HG03025 (cell line): ENCODE results near the gene FAM169A.
"Not testable (repeated sequence)": the region's sequence is repeated elsewhere in the genome, so short reads cannot be mapped to it uniquely, and the experiment has no call there.

Source experiments
- ATAC-seq: cut with Tn5 transposase; IDR thresholded peaks from one replicate; pipeline ENCODE4 v1.9.1; 2021; ENCODE audit warnings: mild to moderate bottlenecking, moderate library complexity; ENCODE audit not compliant: unreplicated experiment, low FRiP score

Gene FAM169A, protein sequence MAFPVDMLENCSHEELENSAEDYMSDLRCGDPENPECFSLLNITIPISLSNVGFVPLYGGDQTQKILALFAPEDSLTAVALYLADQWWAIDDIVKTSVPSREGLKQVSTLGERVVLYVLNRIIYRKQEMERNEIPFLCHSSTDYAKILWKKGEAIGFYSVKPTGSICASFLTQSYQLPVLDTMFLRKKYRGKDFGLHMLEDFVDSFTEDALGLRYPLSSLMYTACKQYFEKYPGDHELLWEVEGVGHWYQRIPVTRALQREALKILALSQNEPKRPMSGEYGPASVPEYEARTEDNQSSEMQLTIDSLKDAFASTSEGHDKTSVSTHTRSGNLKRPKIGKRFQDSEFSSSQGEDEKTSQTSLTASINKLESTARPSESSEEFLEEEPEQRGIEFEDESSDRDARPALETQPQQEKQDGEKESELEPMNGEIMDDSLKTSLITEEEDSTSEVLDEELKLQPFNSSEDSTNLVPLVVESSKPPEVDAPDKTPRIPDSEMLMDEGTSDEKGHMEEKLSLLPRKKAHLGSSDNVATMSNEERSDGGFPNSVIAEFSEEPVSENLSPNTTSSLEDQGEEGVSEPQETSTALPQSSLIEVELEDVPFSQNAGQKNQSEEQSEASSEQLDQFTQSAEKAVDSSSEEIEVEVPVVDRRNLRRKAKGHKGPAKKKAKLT

DNA sequence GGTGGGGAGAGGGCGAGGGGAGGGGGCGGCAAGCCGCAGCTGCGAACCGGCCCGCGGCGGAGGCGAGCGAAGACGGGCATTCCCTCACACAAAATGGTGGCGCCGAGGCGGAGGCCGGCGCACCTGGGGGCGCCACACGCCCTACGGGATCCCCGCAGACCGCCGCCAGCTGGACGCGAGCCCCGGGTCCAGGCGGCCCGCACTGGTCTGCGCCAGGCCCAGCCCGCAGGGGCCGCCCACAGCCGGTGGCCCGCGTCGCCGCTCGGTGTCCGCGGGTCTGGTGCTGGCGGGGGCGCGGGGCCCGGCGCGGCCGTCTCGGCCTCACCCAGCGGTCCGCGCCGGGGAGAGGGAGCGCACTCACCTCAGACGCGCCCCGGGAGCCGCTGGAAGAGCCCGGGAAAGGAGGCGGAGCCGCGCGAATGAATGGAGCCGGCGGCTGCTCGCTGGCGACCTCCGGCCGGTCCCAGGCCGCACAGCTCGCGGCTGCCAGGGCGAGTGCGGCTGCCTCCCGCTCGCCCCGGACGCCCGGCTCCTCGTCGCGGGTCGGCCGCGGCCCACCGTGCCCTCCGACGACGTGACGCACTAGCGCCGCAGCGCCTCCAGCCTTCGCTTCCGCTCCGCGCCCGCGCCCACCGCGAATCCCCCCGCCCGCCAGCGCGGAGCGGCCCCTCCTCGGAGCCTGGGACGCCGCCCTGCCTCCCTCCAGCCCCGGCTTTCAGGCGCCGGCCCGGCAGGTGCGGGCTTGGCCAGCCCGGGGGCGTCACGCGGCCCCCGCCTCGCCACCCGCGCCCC, at the start of gene FAM169A:
Gene FAM169A (minus strand): TSS at position 584 of the 792 bp plus-strand sequence. CDS start 24,711 bp downstream, outside the sequence.
- ATAC-seq: no peak

DNA sequence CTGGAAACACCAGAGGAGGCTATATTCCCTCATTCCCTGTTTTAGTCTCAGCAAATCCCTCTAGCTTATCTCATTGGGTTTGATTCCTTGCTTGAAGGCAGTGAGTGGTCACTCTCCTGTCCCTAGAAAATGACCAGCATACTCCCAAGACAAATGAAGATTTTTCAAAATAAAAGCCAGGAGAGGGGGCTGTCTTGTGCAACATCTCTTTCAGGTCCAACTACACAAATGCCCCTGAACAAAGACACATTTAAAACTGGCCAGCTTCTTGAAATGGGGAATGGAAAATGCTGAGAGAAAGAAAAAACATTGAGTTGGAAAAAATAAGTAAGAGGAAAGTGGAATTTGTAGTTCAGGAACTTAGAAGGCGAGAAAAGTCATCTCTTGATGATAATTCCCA, 49.3 kb upstream of the FAM169A start:
- ATAC-seq: no peak

DNA sequence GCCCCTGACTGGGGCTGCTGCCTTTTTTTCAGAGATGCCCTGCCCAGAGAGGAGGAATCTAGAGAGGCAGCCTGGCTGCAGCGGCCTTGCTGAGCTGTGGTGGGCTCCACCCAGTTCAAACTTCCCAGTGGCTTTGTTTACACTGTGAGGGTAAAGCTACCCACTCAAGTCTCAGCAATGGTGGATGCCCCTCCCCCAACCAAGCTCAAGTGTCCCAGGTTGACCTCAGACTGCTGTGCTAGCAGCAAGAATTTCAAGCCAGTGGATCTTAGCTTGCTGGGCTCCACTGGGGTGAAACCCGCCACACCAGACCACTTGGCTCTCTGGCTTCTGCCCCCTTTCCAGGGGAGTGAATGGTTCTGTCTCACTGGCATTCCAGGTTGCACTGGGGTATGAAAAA, 45.2 kb upstream of the FAM169A start:
- ATAC-seq: not testable (repeated sequence)

DNA sequence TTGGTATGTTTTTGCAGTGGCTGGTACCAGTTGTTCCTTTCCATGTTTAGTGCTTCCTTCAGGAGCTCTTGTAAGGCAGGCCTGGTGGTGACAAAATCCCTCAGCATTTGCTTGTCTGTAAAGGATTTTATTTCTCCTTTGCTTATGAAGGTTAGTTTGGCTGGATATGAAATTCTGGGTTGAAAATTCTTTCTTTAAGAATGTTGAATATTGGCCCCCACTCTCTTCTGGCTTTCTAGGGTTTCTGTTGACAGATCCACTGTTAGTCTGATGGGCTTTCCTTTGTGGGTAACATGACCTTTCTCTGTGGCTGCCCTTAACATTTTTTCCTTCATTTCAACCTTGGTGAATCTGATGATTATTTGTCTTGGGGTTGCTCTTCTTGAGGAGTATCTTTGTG, 43.7 kb upstream of the FAM169A start:
- ATAC-seq: not testable (repeated sequence)

DNA sequence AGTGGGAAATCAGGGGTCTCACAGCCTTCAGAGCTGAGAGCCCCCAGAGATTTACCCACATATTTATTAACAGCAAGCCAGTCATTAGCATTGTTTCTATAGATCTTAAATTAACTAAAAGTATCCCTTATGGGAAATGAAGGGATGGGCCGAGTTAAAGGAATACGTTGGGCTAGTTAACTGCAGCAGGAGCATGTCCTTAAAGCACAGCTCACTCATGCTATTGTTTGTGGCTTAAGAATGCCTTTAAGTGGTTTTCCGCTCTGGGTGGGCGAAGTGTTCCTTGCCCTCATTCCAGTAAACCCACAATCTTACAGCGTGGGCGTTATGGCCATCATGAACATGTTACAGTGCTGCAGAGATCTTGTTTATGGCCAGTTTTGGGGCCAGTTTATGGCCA, 42.0 kb upstream of the FAM169A start:
- not testable (repeated sequence) for ATAC-seq

DNA sequence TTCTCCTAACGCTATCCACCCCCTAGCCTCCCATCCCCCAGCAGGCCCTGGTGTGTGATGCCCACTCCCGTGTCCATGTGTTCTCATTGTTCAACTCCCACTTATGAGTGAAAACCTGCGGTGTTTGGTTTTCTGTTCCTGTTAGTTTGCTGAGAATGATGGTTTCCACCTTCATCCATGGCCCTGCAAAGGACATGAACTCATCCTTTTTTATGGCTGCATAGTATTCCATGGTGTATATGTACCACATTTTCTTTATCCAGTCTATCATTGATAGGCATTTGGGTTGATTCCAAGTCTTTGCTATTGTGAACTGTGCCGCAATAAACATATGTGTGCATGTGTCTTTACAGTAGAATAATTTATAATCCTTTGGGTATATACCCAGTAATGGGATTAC, 38.5 kb upstream of the FAM169A start:
- ATAC-seq: not testable (repeated sequence)

DNA sequence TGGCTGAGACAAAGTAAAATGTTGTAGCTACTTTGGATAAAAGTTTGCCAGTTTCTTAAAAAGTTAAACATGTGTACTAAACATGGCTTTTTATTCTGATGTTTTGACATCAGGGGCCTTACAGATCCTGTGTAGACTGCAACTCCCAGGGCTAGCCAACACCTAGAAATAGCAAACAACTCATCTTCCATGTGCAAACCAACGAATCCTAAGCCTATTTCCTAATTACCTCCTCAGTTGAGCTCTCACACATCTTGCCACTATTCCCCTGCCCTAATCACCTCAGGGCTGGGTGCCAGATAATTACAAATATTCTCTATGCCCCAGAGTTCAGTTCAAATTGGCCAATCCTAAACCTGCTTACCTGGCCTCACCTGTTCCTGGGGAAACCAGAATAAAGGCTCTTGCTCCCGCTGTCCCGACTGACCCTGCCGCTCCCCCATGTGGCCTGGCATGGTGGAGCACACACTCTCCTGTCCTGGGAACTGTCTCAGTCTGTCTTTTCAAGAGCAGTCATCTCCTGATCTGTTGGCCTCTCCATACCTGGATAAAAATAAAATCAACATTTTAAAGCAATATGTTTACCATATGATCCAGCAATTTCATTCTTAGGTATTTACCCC, 37.1 kb upstream of the FAM169A start:
- no peak for ATAC-seq

DNA sequence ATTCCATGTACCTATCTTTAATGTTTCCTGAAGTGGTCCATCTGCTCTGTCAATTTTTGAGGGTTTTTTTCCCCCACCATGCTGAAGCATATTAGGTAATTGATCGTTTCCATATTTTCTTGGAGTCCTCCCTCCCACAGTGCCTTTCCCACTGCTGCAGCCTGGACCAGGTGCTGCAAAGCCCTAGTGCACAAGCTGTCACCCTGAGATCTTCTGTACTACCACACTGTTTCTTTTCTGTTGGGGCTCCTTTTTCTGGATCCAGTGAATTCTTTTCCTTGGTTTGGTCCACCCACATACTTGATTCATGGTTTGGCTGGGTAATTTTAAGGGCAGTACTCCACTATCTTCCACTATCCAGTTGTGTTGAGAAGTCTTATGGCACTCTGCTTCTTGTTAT, 30.9 kb upstream of the FAM169A start:
- ATAC-seq: no peak

DNA sequence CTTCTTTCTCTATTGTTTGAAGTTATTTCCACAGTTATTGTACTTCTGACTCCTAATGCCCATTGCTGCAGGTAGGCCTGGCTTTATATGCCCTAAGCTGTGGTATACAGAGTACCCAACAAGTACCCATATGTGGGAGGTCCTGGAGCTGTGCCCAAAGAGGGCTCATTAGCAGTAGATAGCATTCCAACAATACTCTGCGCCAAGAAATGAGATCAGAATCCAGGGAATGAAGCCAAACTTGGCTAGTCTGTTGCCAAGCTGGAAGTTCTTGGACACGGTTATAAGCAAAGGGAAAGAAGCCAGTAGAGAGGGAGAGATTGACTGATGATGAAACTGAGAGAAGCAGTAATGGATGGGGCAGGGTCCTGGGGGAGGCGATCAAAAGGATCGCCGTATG, 29.7 kb upstream of the FAM169A start:
- no peak for ATAC-seq

DNA sequence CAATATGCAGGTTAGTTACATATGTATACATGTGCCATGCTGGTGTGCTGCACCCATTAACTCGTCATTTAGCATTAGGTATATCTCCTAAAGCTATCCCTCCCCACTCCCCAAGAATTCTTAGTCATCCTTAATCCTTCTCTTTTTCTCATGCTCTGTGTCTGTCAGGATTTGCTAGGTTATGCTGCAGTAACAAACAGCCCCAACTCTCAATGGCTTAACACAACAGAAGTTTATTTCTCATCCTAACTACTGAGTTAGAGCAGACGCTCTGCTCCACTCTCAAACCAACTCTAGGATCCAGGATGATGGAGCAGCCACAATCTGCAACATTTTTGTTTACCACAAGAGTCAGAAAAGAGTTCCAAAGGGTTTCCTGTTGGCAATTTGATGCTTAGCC, 28.2 kb upstream of the FAM169A start:
- no peak for ATAC-seq

DNA sequence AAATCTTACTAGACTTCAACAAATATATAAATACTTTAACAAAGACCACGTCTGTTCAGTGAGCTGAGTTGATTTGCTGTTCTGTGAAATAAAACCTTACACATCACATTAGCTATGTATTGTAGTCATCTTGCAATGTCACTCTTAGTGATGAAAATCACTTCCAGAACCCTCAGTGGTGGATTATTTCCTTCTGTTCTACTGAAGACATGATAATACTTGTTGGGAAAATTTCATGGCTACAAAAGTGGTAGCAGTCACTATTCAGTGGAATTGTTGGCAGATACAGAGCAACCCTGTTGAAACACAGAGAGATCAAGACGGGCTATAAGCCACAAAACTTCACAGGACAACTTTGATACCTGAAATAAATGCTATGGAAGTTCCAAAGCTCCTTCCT, 26.7 kb upstream of the FAM169A start:
- no peak for ATAC-seq

DNA sequence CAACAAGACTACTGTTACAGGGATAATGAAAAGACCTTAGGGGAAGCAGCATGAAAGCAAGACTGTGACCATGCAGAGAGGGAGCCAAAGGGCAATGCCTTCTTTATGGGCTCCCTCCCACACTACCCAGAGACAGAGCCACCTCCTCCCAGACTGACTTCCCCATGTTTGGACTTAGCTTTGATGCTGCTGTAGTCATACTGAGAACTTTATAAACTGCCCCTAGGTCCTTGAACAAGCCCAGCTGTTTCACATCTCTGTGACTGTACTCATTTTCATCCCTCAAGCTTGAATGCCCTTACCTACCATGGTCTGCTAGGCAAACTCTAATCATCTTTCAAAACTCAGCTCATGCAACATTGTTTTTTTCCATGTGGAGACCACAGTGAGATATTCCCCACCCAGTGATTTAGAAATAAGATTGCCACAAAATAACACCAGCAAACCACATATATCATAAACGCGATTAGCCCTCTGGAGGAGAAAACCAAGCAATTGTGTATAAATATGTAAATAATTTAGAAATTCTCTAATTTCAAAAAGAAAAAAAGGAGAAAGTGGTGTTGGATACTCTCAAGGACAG, 23.4 kb upstream of the FAM169A start:
- no peak for ATAC-seq

DNA sequence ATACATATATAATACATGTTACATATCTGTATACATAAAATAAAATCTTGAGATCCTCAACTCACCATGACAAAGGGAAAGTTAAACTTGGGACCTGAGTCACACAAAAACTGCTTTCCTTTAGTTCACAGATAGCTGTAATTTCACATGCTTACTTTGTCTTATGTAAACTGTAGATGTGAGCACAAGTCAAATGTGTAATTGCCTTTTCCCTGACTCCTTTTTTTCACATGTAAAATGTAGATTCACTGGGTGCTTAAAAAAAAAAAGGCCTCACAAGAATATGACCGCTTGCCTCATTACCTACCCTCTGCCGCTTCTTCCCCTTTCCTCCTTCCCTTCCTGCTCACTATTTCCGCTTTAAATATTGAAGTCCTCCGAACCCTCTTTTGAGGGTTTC, 21.9 kb upstream of the FAM169A start:
- no peak for ATAC-seq

DNA sequence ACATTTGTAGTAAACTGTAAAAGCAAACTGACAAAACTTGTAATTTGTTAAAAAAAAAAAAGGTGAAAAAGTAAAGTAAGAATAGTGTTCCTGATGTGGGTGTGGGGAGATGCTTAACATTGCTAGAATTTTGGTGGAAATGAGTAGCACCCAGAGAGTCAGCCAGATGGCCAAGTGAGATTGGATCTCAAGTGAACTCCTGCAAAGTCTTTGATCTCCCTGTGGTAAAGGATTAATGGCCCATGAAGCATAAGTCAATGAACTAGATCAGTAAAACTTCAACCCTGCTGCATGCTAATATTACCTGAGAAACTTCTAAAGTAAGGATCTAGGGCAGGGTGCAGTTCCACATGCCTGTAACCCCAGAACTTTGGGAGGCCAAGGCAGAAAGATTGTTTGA, 19.0 kb upstream of the FAM169A start:
- no peak for ATAC-seq

DNA sequence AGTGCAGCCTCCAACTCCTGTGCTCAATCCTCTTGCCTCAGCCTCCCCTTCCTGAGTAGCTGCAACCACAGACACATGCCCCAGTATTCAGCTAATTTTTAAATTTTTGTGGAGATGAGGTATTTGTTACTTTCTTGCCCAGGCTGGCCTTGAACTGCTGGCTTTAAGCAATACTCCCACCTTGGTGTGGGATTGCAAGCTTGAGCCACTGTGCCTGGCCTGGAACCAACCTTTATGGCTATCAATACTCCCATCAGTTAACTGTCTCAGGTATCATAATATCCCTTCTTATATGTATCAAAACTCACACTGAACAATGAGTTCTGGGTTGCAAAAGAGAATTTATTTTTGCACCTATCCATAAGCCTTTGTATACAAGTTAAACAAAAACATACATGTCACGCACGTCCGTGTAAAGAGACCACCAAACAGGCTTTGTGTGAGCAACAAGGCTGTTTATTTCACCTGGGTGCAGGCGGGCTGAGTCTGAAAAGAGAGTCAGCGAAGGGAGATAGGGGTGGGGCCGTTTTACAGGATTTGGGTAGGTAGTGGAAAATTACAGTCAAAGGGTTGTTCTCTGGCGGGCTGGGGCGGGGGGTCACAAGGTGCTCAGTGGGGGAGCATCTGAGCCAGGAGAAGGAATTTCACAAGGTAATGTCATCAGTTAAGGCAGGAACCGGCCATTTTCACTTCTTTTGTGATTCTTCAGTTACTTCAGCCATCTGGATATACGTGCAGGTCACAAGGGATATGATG, 16.4 kb upstream of the FAM169A start:
- not testable (repeated sequence) for ATAC-seq

DNA sequence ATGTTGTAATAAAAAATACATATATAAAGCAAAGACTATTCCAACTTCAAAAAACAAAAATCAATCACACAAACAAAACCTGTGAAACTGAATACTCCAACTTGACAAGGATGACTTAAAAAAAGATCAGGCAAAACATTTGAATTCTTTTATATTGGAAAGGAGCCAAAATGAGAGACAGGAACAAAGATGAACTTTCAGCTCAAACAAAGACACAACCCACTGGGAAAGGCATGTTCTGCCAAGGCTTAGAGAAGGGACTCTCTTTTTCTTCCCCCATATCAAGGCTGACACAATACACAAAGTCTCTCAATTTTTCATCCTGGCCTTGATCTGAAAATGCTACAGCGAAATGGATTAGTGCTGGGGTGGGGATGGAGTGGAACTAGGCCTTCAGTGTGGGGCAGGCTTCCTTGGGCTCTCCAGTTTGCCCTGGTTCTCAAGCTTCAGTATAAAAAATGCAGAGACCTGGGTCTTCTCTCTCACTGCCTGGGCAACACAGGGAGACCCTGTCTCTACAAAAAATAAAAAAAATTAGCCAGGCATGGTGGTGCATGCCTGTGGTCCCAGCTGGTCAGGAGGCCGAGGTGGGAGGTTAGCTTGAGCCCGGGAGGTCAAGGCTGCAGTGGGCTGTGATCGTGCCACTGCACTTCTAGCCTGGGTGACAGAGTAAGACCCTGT, 11.6 kb upstream of the FAM169A start:
- no peak for ATAC-seq

DNA sequence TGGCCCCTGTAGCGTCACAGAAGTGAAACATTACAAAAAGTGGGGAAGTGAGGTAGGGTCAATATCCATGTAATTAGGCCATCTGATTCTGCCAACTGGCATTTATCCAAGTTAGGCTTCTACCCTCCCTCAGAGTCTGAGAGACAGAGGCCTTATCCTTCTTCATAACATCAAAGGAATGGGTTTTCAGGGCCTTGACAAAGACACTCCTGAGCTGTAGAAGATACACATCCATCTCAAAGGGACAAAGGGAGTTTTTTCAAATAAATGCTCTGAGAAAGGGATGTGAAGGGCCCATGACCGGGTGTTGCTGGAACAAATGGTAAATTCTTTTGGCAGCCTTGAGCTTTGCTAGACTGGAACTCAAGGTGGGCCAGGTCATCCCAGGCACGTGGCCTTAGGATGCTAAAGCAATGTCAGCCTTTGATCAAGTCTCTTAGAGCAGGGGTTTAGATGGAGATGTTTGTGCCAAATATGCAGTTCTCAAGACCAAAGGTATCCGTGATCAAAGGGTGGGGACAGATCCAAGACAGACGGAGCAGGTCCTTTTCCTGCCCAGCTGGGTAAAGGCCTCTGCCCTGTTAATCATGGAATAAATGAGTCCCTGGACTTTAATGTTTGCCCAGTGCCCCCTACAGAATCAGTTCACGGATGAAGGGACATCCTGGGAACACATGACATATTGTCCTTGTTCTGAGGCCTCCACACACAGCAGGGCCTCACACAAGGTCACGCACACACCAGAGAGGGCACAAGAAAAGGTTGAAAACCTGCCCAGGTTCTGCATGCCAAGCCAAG, 10.0 kb upstream of the FAM169A start:
- no peak for ATAC-seq

DNA sequence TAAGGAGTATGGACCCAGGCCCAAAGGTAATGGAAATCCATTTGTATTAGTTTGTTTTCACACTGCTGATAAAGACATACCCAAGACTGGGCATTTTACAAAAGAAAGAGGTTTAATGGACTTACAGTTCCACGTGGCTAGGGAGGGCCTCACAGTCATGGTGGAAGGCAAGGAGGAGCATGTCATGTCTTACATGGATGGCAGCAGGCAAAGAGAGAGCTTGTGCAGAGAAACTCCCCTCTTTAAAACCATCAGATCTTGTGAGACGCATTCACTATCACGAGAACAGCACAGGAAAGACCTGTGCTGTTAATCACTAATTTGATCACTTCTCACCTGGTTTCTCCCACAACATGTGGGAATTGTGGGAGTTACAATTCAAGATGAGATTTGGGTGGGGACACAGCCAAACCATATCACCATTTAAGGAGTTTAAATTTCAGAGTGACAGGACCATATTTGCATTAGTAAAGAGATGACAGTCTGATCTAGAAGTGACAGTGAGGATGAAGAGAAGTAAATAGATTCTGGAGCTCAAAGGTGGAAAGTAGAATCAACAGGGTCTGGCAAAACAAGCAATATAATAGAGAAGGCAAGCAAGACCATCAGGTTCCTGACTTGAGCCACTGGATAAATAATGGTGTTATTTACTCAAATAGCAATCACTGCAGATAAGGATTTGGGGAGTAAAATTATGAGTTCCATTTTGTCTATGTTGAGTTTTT, 7.5 kb upstream of the FAM169A start:
- no peak for ATAC-seq
